ENCODE results near the gene UBN1.

Gene UBN1

DNA sequence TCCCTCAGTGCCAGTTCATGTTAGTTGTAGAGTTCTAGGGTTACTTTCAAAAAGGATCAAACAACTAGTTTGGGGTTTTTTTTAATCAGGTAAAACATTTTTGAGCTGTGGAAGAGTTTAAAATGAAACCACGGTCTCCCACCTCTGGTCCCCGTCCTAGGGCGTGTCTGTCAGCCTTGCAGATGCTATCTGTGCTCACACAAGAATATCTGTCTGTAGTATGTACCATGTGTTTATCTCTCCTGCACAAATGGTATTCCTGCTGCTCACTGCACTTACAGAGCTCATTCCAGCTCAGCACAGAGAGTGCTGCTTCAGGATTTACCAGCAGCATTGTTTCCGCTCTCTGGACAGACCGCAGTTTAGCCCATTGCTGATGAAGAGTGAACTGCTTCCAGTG lies 38.9 kb downstream of the UBN1 start:
- ATAC-seq (ENCODE audit: insufficient read depth, low read depth) = no peak
- TF ChIP-seq CTCF (IDR thresholded peaks at IDR 0.05; ENCODE audit: borderline replicate concordance, extremely low read depth, low read length, poor library complexity, severe bottlenecking) = no peak
- no peak for TF ChIP-seq EZH2 (IDR thresholded peaks at IDR 0.05; ENCODE audit: borderline replicate concordance, low read depth, low read length, severe bottlenecking)

GRCh38 chr16:4888428-4889135 lies 41.3 kb downstream of the UBN1 start:
- no peaks in the 10 kb centered on the region for H3K79me2 ChIP-seq (ENCODE audit: insufficient read depth, low read length)
- H4K20me1 ChIP-seq (ENCODE audit: insufficient read depth, low read length) = peaks cover 14% of the 10 kb centered on the region
- H3K4me2 ChIP-seq (ENCODE audit: insufficient read depth, low read length) = no peak overlapping the region
- H3K27ac ChIP-seq (ENCODE audit: low read length) = no peak overlapping the region
- no peaks in the 10 kb centered on the region for H3K4me1 ChIP-seq (ENCODE audit: insufficient read depth, low read length)
- TF ChIP-seq EZH2 (IDR thresholded peaks at IDR 0.05; ENCODE audit: borderline replicate concordance, low read depth, low read length, severe bottlenecking) (no peak), CTCF (IDR thresholded peaks at IDR 0.05; ENCODE audit: borderline replicate concordance, extremely low read depth, low read length, poor library complexity, severe bottlenecking) (no peak)
- peaks cover 29% of the 10 kb centered on the region for H3K36me3 ChIP-seq (ENCODE audit: insufficient read depth, low read length)
- ATAC-seq (ENCODE audit: insufficient read depth, low read depth) (no peak), DNase-seq (no peak)
- no peak overlapping the region for H2AFZ ChIP-seq (ENCODE audit: low read depth, low read length)
- no peak overlapping the region for H3K9ac ChIP-seq (ENCODE audit: low read depth, low read length)
- no peaks in the 10 kb centered on the region for H3K9me3 ChIP-seq (ENCODE audit: insufficient read depth, low read length, severe bottlenecking)
- no peak overlapping the region for H3K4me3 ChIP-seq (ENCODE audit: low read depth in 1 of 2, low read length in 2 of 2)
- H3K27me3 ChIP-seq (ENCODE audit: insufficient read depth, low read length, poor library complexity) = no peaks in the 10 kb centered on the region

More for the DNA sequence above, 38.9 kb downstream of the UBN1 start:
- Histone ChIP-seq H3K79me2 (ENCODE audit: insufficient read depth, low read length) (no peaks in the 10 kb centered on the region), H3K4me1 (ENCODE audit: insufficient read depth, low read length) (no peaks in the 10 kb centered on the region), H3K4me2 (ENCODE audit: insufficient read depth, low read length) (no peak overlapping the region), H3K36me3 (ENCODE audit: insufficient read depth, low read length) (peaks cover 53% of the 10 kb centered on the region), H3K27ac (ENCODE audit: low read length) (no peak overlapping the region), H3K9ac (ENCODE audit: low read depth, low read length) (no peak overlapping the region), H4K20me1 (ENCODE audit: insufficient read depth, low read length) (peaks cover 21% of the 10 kb centered on the region), H2AFZ (ENCODE audit: low read depth, low read length) (no peak overlapping the region), H3K27me3 (ENCODE audit: insufficient read depth, low read length, poor library complexity) (no peaks in the 10 kb centered on the region), H3K4me3 (ENCODE audit: low read depth in 1 of 2, low read length in 2 of 2) (no peak overlapping the region), H3K9me3 (ENCODE audit: insufficient read depth, low read length, severe bottlenecking) (no peaks in the 10 kb centered on the region)
- DNase-seq = no peak

GRCh38 chr16:4890026-4890425 lies 42.7 kb downstream of the UBN1 start:
- TF ChIP-seq EZH2 (IDR thresholded peaks at IDR 0.05; ENCODE audit: borderline replicate concordance, low read depth, low read length, severe bottlenecking) (no peak), CTCF (IDR thresholded peaks at IDR 0.05; ENCODE audit: borderline replicate concordance, extremely low read depth, low read length, poor library complexity, severe bottlenecking) (no peak)
- Histone ChIP-seq H3K4me1 (ENCODE audit: insufficient read depth, low read length) (no peaks in the 10 kb centered on the region), H3K36me3 (ENCODE audit: insufficient read depth, low read length) (peaks cover 15% of the 10 kb centered on the region; the same call in 1 of the 2 replicates), H2AFZ (ENCODE audit: low read depth, low read length) (no peak overlapping the region), H3K4me2 (ENCODE audit: insufficient read depth, low read length) (no peak overlapping the region), H3K9me3 (ENCODE audit: insufficient read depth, low read length, severe bottlenecking) (no peaks in the 10 kb centered on the region), H3K9ac (ENCODE audit: low read depth, low read length) (no peak overlapping the region), H3K4me3 (ENCODE audit: low read depth in 1 of 2, low read length in 2 of 2) (no peak overlapping the region), H4K20me1 (ENCODE audit: insufficient read depth, low read length) (peaks cover 10% of the 10 kb centered on the region), H3K27me3 (ENCODE audit: insufficient read depth, low read length, poor library complexity) (no peaks in the 10 kb centered on the region), H3K27ac (ENCODE audit: low read length) (no peak overlapping the region), H3K79me2 (ENCODE audit: insufficient read depth, low read length) (no peaks in the 10 kb centered on the region)
- no peak for DNase-seq
- no peak for ATAC-seq (ENCODE audit: insufficient read depth, low read depth)

All from DND-41 (cell line).